Stimulated activated CD4-positive, alpha-beta T cell treated with anti-CD3 and anti-CD28 coated beads, Interleukin-1b, Interleukin-23, amount 100 ng/mL, for 48 hours (primary cell): ENCODE measurements around the gene LHPP.
"Not testable (repeated sequence)": the region's sequence is repeated elsewhere in the genome, so short reads cannot be mapped to it uniquely, and the experiment has no call there.

Experiments
- DNase-seq: peaks from one replicate; pipeline ENCODE4 v3.0.0-alpha.2; 2020

The LHPP gene

GRCh38 chr10:124539935-124540641, 78.5 kb downstream of the LHPP start:
- peak; percentile 43 for DNase-seq

- no peak for DNase-seq
These were observed 79.7 kb downstream of the LHPP start for GRCh38 chr10:124541076-124541903.

- DNase-seq, result no peak
These were observed 80.7 kb downstream of the LHPP start for GRCh38 chr10:124542336-124542735.

DNA sequence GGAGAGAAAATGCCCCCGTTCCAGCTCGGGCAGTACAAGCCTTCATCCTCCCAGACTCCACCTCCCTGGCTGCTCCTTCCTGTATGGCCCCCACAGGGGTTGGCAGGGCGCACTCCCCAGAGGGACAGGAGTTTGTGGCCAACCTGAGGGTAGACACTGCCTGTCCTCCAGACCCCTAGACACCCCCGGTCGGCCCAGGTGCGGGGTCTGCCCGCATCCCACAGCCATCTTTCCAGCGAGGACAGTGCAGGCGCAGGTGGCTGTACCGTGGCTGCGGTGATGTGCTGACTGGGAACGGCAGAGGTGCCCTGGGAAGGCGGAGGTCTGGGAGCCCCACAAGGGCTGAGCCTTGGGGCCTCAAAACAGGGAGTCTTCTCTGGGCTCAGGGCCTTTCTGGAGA, 81.5 kb downstream of the LHPP start:
- no peak for DNase-seq

DNA sequence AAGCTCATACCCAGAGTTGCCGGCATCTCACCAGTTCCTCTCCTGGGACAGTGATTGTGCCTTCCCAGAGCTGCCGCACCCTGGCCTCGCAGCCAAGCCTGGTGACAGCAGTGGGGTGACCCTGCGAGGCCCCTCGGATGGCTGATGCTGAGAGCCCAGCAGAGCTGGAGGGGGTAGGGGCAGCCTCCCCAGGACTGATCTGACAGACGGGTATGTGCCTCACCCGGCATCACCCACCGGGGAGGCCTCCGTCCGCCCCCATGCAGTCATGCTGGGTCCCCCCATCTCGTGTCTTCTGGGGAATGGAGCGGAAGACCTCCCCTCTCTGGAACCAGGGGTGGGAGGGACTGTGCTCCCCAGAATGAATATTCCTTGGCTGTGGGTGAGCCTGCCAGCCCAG, 82.3 kb downstream of the LHPP start:
- DNase-seq, result no peak

- no peak for DNase-seq
These were observed 83.1 kb downstream of the LHPP start for GRCh38 chr10:124544711-124545110.

GRCh38 chr10:124545351-124546054, 83.9 kb downstream of the LHPP start:
- DNase-seq, result no peak

DNA sequence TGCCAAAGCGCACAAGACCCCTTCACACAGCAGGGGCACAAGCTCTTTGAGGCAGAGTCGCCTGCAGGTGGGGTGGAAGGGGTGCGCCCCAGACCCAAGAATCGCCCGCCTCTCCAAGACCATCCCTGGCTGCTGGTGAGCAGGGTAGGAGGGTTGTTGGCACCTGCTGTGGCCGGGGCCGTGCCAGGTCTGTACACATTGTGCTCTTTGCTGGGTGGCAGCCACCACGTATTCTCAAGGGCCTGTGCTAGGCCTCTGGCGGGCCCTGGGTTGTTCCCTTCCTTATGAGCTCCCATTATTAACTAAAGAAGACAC, 84.4 kb downstream of the LHPP start:
- no peak for DNase-seq

GRCh38 chr10:124546957-124547646, 85.5 kb downstream of the LHPP start:
- DNase-seq, result no peak

GRCh38 chr10:124547647-124548168, 86.1 kb downstream of the LHPP start:
- DNase-seq, result no peak

GRCh38 chr10:124549171-124549570, 87.5 kb downstream of the LHPP start:
- DNase-seq, result not testable (repeated sequence)

GRCh38 chr10:124550293-124551034, 88.8 kb downstream of the LHPP start:
- DNase-seq, result no peak

DNA sequence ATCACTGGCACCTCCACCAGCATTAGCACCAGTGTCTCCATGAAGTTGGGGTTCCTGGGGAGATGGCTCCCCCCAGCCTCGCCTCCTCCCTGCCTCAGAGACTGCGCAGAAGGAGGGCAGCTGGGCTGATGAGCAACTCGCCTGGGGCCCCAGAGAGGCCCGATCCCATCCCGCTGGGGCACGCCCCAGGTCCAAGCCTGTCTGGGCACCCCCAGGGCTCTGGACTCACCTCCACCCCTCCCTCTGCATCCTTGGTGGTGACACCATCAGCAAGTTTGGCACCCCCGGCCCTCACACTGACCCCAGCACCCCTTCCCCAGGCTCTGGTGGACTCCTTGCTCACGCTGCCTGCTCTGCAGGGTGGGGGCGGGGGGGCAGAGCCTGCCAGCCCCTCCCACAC, 89.5 kb downstream of the LHPP start:
- DNase-seq, result no peak

DNA sequence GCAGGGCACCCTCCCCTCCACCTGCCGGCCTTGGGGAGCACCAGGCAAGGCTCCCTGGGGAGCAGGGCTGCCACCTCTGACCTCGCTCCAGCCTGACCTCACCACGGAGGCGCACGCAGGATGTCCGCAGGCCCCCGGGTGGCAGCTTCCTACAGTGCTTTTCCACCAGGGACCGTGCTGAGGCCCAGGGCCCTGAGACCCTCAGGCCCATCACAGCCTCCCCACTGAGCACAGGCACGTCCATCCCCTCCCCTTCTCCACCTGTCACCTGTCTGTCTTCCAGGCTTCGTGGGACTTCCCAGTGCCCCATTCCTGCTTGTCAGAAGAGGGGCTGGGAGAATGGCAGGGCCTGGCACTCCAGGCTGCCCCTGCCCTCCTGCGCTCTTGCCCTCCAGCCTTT, 90.1 kb downstream of the LHPP start:
- DNase-seq, result no peak

GRCh38 chr10:124552691-124553276, 91.2 kb downstream of the LHPP start:
- DNase-seq, result no peak

- no peak for DNase-seq
These were observed 92.6 kb downstream of the LHPP start for GRCh38 chr10:124554085-124554858.

GRCh38 chr10:124557167-124557566, 95.5 kb downstream of the LHPP start:
- DNase-seq, result no peak

- no peak for DNase-seq
These were observed 96.2 kb downstream of the LHPP start for GRCh38 chr10:124557648-124558338.

DNA sequence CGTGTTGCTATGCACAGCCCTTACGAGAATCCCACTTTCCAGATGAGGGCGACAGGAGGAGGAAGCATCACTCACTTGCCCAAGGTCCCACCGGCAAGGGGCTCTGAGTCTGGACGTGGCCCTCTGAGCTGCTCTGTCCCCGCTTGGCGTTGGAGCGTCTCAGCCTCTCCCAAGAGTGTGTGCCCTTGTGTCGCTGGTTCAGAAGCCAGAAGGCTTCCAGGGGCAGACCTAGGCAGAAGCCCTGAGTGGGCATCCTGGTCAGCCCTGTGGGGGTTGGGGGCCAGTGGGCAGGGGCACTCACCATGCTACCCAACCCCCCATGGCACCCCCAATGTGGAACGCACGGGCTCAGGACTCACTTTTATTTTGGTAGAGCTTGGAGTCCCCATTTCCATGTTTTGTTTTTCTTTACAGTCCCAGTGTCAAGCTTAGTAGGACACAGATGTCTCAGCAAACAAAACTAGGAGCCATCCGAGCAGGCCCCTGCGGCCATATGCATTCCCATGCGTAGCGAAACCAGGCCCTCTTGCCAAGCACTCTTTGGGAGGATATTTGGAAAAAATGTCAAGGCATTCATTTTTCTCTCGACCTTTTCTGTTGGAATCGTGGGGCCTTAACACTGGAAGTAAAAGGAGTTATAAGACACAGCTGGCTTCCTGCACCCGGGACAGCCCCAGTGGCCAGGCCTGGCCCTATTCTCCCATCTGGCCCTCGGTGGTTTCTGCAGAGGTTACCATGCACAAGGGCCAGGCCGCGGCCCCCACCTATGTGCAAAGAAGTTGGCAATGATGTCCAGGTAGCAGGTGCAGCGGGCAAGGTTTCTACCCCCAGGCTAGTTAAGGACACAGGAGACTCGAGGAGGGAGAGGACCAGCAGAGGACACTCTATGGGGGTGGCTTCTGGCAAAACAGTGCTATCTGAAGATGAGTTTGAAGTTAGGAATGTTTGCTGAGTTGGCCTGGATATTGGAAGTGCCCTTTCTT, 97.0 kb downstream of the LHPP start:
- DNase-seq, result no peak
